HepG2 (cell line): ENCODE results near the gene TNFRSF25. TPM values are rescaled to one million over a fixed set of nuclear protein-coding genes. Genes with fewer than 3 reads are reported as not detected.
A peak's percentile ranks its signal among the peaks of the same experiment; 100 is the strongest.

Experiments used
- ATAC-seq: fragments of 200-7000 bp; cut with Tn5 transposase; 3 replicates; pipeline ENCODE4 v1.9.1; 2020; ENCODE audit warnings: mild to moderate bottlenecking, moderate library complexity
- BruUV-seq: library from RNA; stranded (reverse); fragments of 400-500 nt; replicated peaks from 2 replicates; lab custom pipeline; 2021; lab: Mats Ljungman, UMichigan
- CTCF ChIA-PET: fragments of 300-600 bp; formaldehyde crosslinking; extraction: SDS; loops from one replicate; lab custom pipeline; 2021; ENCODE audit warnings: low total read pairs, inconsistent platforms, low intra/inter-chr PET ratio; lab: Yijun Ruan, JAX
- POLR2A ChIA-PET: fragments of 350-600 bp; sonication (Branson Sonifier 250); formaldehyde crosslinking; loops from one replicate; lab custom pipeline; 2020; ENCODE audit warnings: antibody characterized with exemption, inconsistent platforms; lab: Yijun Ruan, JAX
- DNase-seq: peaks from one replicate; pipeline ENCODE4 v3.0.0-alpha.2; 2015; ENCODE audit warnings: low spot score
- FAIRE-seq: peaks from 3 replicates; lab custom pipeline; 2011; peaks lifted over from hg19 to GRCh38; lab: Jason Lieb, UNC
- H2AFZ ChIP-seq: one replicate; pipeline ENCODE4 v1.6.1; 2011; ENCODE audit warnings: low read length, inconsistent platforms
- H3K27ac ChIP-seq: fragments of 300-600 bp; 3 replicates; pipeline ENCODE4 v1.8.0; 2011; ENCODE audit warnings: mixed run types, mild to moderate bottlenecking, mixed read lengths, low read length, inconsistent platforms; ENCODE audit not compliant: insufficient read depth; ENCODE audit errors: extremely low read length
- H3K27me3 ChIP-seq, 2 experiments: fragments of 200-600 bp in 1 of 2; 2 replicates in 1 of 2; 3 replicates in 1 of 2; pipeline versions ENCODE4 v1.6.0 to v1.8.0; 2011; ENCODE audit warnings: low read length in 2 of 2, mild to moderate bottlenecking in 2 of 2, moderate library complexity in 2 of 2, inconsistent platforms in 1 of 2; ENCODE audit not compliant: insufficient read depth in 2 of 2, control insufficient read depth in 1 of 2
- H3K36me3 ChIP-seq, 2 experiments: fragments of 200-600 bp in 1 of 2; replicated peaks in 1 of 2; 2 replicates in 1 of 2; 3 replicates in 1 of 2; pipeline versions ENCODE4 v1.5.1 to v1.8.0; 2011; ENCODE audit warnings: low read length in 2 of 2, inconsistent platforms in 1 of 2; ENCODE audit not compliant: insufficient read depth in 2 of 2, control insufficient read depth in 1 of 2
- H3K4me1 ChIP-seq: 2 replicates; pipeline ENCODE4 v1.5.1; 2012; ENCODE audit warnings: low read length, inconsistent platforms; ENCODE audit not compliant: insufficient read depth
- H3K4me2 ChIP-seq: 2 replicates; pipeline ENCODE4 v1.6.0; 2011; ENCODE audit warnings: low read depth, low read length, inconsistent platforms
- H3K4me3 ChIP-seq, 3 experiments: fragments of 200-600 bp in 1 of 3; sonication (generic), shearing (Covaris generic) in 1 of 3; replicated peaks in 1 of 3; 2 replicates each; pipeline ENCODE4 v1.5.1; 2011 to 2016; ENCODE audit warnings: low read length in 3 of 3, inconsistent platforms in 2 of 3, low read depth in 2 of 3, mild to moderate bottlenecking in 2 of 3, control low read depth in 1 of 3, mixed read lengths in 1 of 3; ENCODE audit not compliant: insufficient read depth in 1 of 3
- H3K79me2 ChIP-seq: one replicate; pipeline ENCODE4 v1.6.1; 2011; ENCODE audit warnings: low read length, inconsistent platforms; ENCODE audit not compliant: insufficient read depth
- H3K9ac ChIP-seq: 2 replicates; pipeline ENCODE4 v1.6.0; 2011; ENCODE audit warnings: mild to moderate bottlenecking, low read depth, low read length, inconsistent platforms; ENCODE audit not compliant: insufficient read depth
- H3K9me3 ChIP-seq: 2 replicates; pipeline ENCODE4 v1.5.1; 2012; ENCODE audit warnings: mild to moderate bottlenecking, low read length
- H4K20me1 ChIP-seq: 2 replicates; pipeline ENCODE4 v1.6.0; 2011; ENCODE audit warnings: inconsistent platforms, mild to moderate bottlenecking, low read length, moderate library complexity; ENCODE audit not compliant: insufficient read depth
- CTCF ChIP-seq: sonication (generic); formaldehyde crosslinking; IDR thresholded peaks from 2 replicates; pipeline ENCODE4 v1.5.0; 2020; ENCODE audit warnings: mild to moderate bottlenecking, missing genetic modification reagents, moderate library complexity
- HDAC1 ChIP-seq: sonication (generic); formaldehyde crosslinking; IDR thresholded peaks from 2 replicates; pipeline ENCODE4 v1.5.1; 2020; ENCODE audit warnings: mild to moderate bottlenecking, missing genetic modification reagents
- MAFG ChIP-seq: sonication (generic); formaldehyde crosslinking; IDR thresholded peaks from 2 replicates; pipeline ENCODE4 v1.5.1; 2020; ENCODE audit warnings: mild to moderate bottlenecking, missing genetic modification reagents
- RFX3 ChIP-seq: IDR thresholded peaks from 2 replicates; pipeline ENCODE4 v1.6.1; 2016; ENCODE audit warnings: missing biosample characterization, missing genetic modification reagents
- SRF ChIP-seq: IDR thresholded peaks from 2 replicates; pipeline ENCODE4 v1.6.1; 2011; ENCODE audit warnings: mild to moderate bottlenecking, low read depth, low read length, moderate library complexity
- ZBTB1 ChIP-seq: sonication (generic); formaldehyde crosslinking; IDR thresholded peaks from 2 replicates; pipeline ENCODE4 v1.4.0; 2020; ENCODE audit warnings: missing genetic modification reagents, borderline replicate concordance
- ZBTB38 ChIP-seq: sonication (generic); formaldehyde crosslinking; IDR thresholded peaks from 2 replicates; pipeline ENCODE4 v1.5.1; 2020; ENCODE audit warnings: mild to moderate bottlenecking, missing genetic modification reagents
- ZNF136 ChIP-seq: sonication (generic); formaldehyde crosslinking; IDR thresholded peaks from 2 replicates; pipeline ENCODE4 v1.8.1; 2022; ENCODE audit warnings: low read depth, mild to moderate bottlenecking, moderate library complexity, missing genetic modification reagents
- ZNF280B ChIP-seq: sonication (generic); formaldehyde crosslinking; IDR thresholded peaks from 2 replicates; pipeline ENCODE4 v1.5.0; 2020; ENCODE audit warnings: missing genetic modification reagents, mild to moderate bottlenecking, borderline replicate concordance
- ZNF574 ChIP-seq: sonication (generic); formaldehyde crosslinking; IDR thresholded peaks from 2 replicates; pipeline ENCODE4 v1.4.0; 2020; ENCODE audit warnings: missing genetic modification reagents
- ZNF747 ChIP-seq: sonication (generic); formaldehyde crosslinking; IDR thresholded peaks from 2 replicates; pipeline ENCODE4 v1.8.1; 2023; ENCODE audit warnings: missing genetic modification reagents, mild to moderate bottlenecking, borderline replicate concordance
- ZNF780A ChIP-seq: sonication (generic); formaldehyde crosslinking; IDR thresholded peaks from 2 replicates; pipeline ENCODE4 v1.8.0; 2022; ENCODE audit warnings: mild to moderate bottlenecking, missing genetic modification reagents, moderate library complexity
- WGBS: methylation state at CpG from one replicate; pipeline ENCODE4 v1.1.6; 2017; ENCODE audit warnings: low lambda C conversion rate; 5-methylcytosine and 5-hydroxymethylcytosine counted together
- in situ Hi-C: cut with HindIII; loops from 2 replicates; pipeline ENCODE4 v1.10.0; 2017; ENCODE audit warnings: low pct_unique_long_range_greater_than_20kb; ENCODE audit not compliant: extremely low pct_ligation_motif_present
- intact Hi-C: fragments of 100-400 bp; cut with micrococcal nuclease; formaldehyde crosslinking; loops from one replicate; pipeline ENCODE4 v1.10.0; 2022; ENCODE audit not compliant: unreplicated experiment
- polyA plus RNA-seq, 8 experiments: library from polyadenylated mRNA; depleted of rRNA in 3 of 8; stranded (reverse) in 7 of 8; unstranded in 1 of 8; fragments of >200 nt; fragmentation: Illumina TruSeq in 4 of 8; extraction: Trizol in 4 of 8; gene quantifications; 2 replicates each; pipeline versions ENCODE4 v1.2.1 to v1.2.3, GENCODE V29; 2011 to 2016; ENCODE audit warnings: low read depth in 4 of 8, missing spikeins in 1 of 8, mixed read lengths in 1 of 8; ENCODE audit not compliant: insufficient read depth in 1 of 8
- total RNA-seq, 5 experiments: library from RNA; depleted of rRNA; stranded (reverse); fragments of >200 nt; fragmentation: Illumina TruSeq; extraction: Trizol; gene quantifications; 2 replicates each; pipeline ENCODE4 v1.2.3, GENCODE V29; 2016; ENCODE audit warnings: low read depth in 1 of 5
- TF ChIP-seq, protein P1 (sequence below): sonication (generic); formaldehyde crosslinking; IDR thresholded peaks from 2 replicates; pipeline ENCODE4 v1.4.0; 2020; ENCODE audit warnings: missing genetic modification reagents
- TF ChIP-seq, protein P2 (sequence below): sonication (generic); formaldehyde crosslinking; IDR thresholded peaks from 2 replicates; pipeline ENCODE4 v1.8.0; 2022; ENCODE audit warnings: mild to moderate bottlenecking, missing genetic modification reagents

TNFRSF25 gene
- total and polyA plus RNA-seq, 2 of the 13 experiments (the other 11 are each of a cell fraction or from before 2014, with no cell fraction given), result 1.4 to 1.5 TPM

- DNase-seq (no peak), FAIRE-seq (no peak), ATAC-seq (peak; percentile 31)
- peak overlapping the region; percentile 90 for H3K4me2 ChIP-seq
- H3K9ac ChIP-seq, result peak overlapping the region; percentile 50; the same call in 1 of the 2 replicates
- H3K27ac ChIP-seq, result peak overlapping the region; percentile 54
- peaks cover 65% of the 10 kb centered on the region for H3K4me1 ChIP-seq
- in situ Hi-C loops (no loop called here), intact Hi-C loops (no loop called here)
- no peaks in the 10 kb centered on the region for H4K20me1 ChIP-seq
- BruUV-seq, result TSS peak; percentile 86
- no peaks in the 10 kb centered on the region for H3K9me3 ChIP-seq
- H3K36me3 ChIP-seq, result no peaks in the 10 kb centered on the region
- no peaks in the 10 kb centered on the region for H3K79me2 ChIP-seq
- ChIA-PET POLR2A (interaction anchor here (0.6 to 2.5 kb wide), 3 partner anchors 11 to 21 kb away, joined by 3 to 20 read pairs (median 13); partner anchors contain the start of gene PLEKHG5), CTCF (no interaction called here)
- H2AFZ ChIP-seq, result no peak overlapping the region
- H3K4me3 ChIP-seq, result peak overlapping the region; percentile 6 to 53 (median 21); a peak in 5 of 6 replicates
- 28% methylated on average over 13 of the region's 16 CpGs for WGBS
- H3K27me3 ChIP-seq, result peaks cover 13 to 21% of the 10 kb centered on the region in 2 experiments; a peak in 3 of 5 replicates
- TF ChIP-seq ZNF574 (CRISPR knock-in tag), result peak; percentile 42; the same call in 1 of the 2 replicates
- TF ChIP-seq RFX3 (CRISPR knock-in tag), result no peak
- TF ChIP-seq ZNF280B (CRISPR knock-in tag), result no peak
- TF ChIP-seq ZBTB38 (CRISPR knock-in tag), result no peak
- TF ChIP-seq, protein P1, sequence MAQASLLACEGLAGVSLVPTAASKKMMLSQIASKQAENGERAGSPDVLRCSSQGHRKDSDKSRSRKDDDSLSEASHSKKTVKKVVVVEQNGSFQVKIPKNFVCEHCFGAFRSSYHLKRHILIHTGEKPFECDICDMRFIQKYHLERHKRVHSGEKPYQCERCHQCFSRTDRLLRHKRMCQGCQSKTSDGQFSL, result 0 out of 2 replicates have a peak, but pooled peaks have one; percentile 23
- no peak for TF ChIP-seq ZNF747 (CRISPR knock-in tag)
- no peak for TF ChIP-seq MAFG (CRISPR knock-in tag)
- no peak for TF ChIP-seq HDAC1
- TF ChIP-seq SRF, result no peak
- TF ChIP-seq CTCF (CRISPR knock-in tag), result 0 out of 2 replicates have a peak, but pooled peaks have one; percentile 7
- TF ChIP-seq ZNF780A, result no peak
- TF ChIP-seq, protein P2, sequence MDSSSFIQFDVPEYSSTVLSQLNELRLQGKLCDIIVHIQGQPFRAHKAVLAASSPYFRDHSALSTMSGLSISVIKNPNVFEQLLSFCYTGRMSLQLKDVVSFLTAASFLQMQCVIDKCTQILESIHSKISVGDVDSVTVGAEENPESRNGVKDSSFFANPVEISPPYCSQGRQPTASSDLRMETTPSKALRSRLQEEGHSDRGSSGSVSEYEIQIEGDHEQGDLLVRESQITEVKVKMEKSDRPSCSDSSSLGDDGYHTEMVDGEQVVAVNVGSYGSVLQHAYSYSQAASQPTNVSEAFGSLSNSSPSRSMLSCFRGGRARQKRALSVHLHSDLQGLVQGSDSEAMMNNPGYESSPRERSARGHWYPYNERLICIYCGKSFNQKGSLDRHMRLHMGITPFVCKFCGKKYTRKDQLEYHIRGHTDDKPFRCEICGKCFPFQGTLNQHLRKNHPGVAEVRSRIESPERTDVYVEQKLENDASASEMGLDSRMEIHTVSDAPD, result no peak
- TF ChIP-seq ZNF136 (CRISPR knock-in tag), result no peak
- TF ChIP-seq ZBTB1, result no peak
Measured at GRCh38 chr1:6511561-6512244, 45.7 kb upstream of the TNFRSF25 start.
